MM.1S (cell line): Measurements from ENCODE around the gene DSE.

Experiments used
- DNase-seq: peaks from one replicate; pipeline ENCODE4 v3.0.0-alpha.2; 2015
- H2AFZ ChIP-seq: fragments of 300-600 bp; sonication (generic); 2 replicates; pipeline ENCODE4 v1.6.0; 2016; ENCODE audit warnings: antibody characterized with exemption, low read length
- H3F3A ChIP-seq: fragments of 300-600 bp; sonication (generic); 2 replicates; pipeline ENCODE4 v1.6.1; 2016; ENCODE audit warnings: mild to moderate bottlenecking, antibody characterized with exemption, low read length, moderate library complexity, mixed read lengths; ENCODE audit not compliant: insufficient read depth
- H3K27ac ChIP-seq: fragments of 300-600 bp; sonication (generic); 2 replicates; pipeline ENCODE4 v1.5.1; 2016; ENCODE audit warnings: mild to moderate bottlenecking, low read length
- H3K27me3 ChIP-seq: fragments of 300-600 bp; sonication (generic); replicated peaks from 2 replicates; pipeline ENCODE4 v1.6.0; 2016; ENCODE audit warnings: low read length; ENCODE audit not compliant: insufficient read depth
- H3K36me3 ChIP-seq: fragments of 300-600 bp; sonication (generic); replicated peaks from 2 replicates; pipeline ENCODE4 v1.6.1; 2016; ENCODE audit warnings: mild to moderate bottlenecking, low read length, mixed read lengths; ENCODE audit not compliant: insufficient read depth
- H3K4me1 ChIP-seq: fragments of 300-600 bp; sonication (generic); 2 replicates; pipeline ENCODE4 v1.6.1; 2016; ENCODE audit warnings: low read length, mixed read lengths
- H3K4me2 ChIP-seq: fragments of 300-600 bp; sonication (generic); 2 replicates; pipeline ENCODE4 v1.6.0; 2016; ENCODE audit warnings: low read depth, low read length
- H3K4me3 ChIP-seq: fragments of 300-600 bp; sonication (generic); 2 replicates; pipeline ENCODE4 v1.5.1; 2016; ENCODE audit warnings: low read length, mixed read lengths
- H3K79me2 ChIP-seq: fragments of 300-600 bp; sonication (generic); 2 replicates; pipeline ENCODE4 v1.6.1; 2016; ENCODE audit warnings: mixed run types, low read length, mixed read lengths
- H3K9ac ChIP-seq: fragments of 300-600 bp; sonication (generic); 2 replicates; pipeline ENCODE4 v1.6.1; 2016; ENCODE audit warnings: low read length, mixed read lengths
- H3K9me2 ChIP-seq: fragments of 300-600 bp; sonication (generic); replicated peaks from 2 replicates; pipeline ENCODE4 v1.6.1; 2016; ENCODE audit warnings: mild to moderate bottlenecking, low read length, mixed read lengths; ENCODE audit not compliant: insufficient read depth
- H3K9me3 ChIP-seq: fragments of 300-600 bp; sonication (generic); replicated peaks from 2 replicates; pipeline ENCODE4 v1.6.1; 2016; ENCODE audit warnings: mild to moderate bottlenecking, low read length, mixed read lengths; ENCODE audit not compliant: insufficient read depth
- H4K20me1 ChIP-seq: fragments of 300-600 bp; sonication (generic); 2 replicates; pipeline ENCODE4 v1.6.1; 2016; ENCODE audit warnings: mild to moderate bottlenecking, low read length, moderate library complexity, mixed read lengths; ENCODE audit not compliant: insufficient read depth
- CTCF ChIP-seq: fragments of 300-600 bp; sonication (generic); IDR thresholded peaks from 2 replicates; pipeline ENCODE4 v1.5.1; 2016; ENCODE audit warnings: antibody characterized with exemption, low read length, mixed read lengths
- EZH2 ChIP-seq: fragments of 300-600 bp; sonication (generic); optimal IDR thresholded peaks from 2 replicates; pipeline ENCODE3; 2017; ENCODE audit warnings: low read depth, mild to moderate bottlenecking, antibody characterized with exemption, low read length, mixed read lengths
- EZH2phosphoT487 ChIP-seq: fragments of 300-600 bp; sonication (generic); IDR thresholded peaks from 2 replicates; pipeline ENCODE4 v1.6.1; 2018; ENCODE audit warnings: antibody characterized with exemption, low read length

DSE gene

DNA sequence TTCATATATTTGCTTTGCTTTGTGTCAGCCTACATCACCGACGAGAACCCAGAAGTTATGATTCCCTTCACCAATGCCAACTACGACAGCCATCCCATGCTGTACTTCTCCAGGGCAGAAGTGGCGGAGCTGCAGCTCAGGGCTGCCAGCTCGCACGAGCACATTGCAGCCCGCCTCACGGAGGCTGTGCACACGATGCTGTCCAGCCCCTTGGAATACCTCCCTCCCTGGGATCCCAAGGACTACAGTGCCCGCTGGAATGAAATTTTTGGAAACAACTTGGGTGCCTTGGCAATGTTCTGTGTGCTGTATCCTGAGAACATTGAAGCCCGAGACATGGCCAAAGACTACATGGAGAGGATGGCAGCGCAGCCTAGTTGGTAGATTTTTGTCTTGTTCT lies 28.5 kb downstream of the DSE start:
- Histone ChIP-seq H3F3A (no peaks in the 10 kb centered on the region), H2AFZ (no peak overlapping the region), H3K9me2 (no peaks in the 10 kb centered on the region), H4K20me1 (no peaks in the 10 kb centered on the region), H3K27me3 (no peaks in the 10 kb centered on the region), H3K4me3 (no peak overlapping the region), H3K36me3 (no peaks in the 10 kb centered on the region), H3K4me1 (peaks cover 2% of the 10 kb centered on the region), H3K4me2 (no peak overlapping the region), H3K9ac (no peak overlapping the region), H3K27ac (no peak overlapping the region), H3K79me2 (no peaks in the 10 kb centered on the region), H3K9me3 (no peaks in the 10 kb centered on the region)
- no peak for DNase-seq
- TF ChIP-seq CTCF (no peak), EZH2phosphoT487 (no peak), EZH2 (no peak)

DNA sequence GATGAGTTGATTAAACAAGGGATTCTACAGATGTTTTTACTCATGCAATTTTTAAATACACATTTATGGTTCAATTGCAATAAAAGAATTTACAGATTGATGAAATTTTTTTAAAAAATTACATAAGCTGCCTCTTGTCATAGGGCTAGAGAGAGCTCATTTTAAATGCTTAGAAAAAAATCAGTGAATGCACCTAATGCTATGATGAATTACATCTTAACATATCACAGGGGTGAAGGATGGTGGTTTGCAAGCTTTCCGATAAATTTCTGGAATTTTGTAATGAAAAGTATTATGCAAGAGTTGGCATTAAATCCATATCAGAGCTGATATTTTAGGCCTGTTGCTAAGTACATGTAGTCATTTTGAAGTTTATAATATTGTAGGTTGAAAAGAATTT lies 29.6 kb downstream of the DSE start:
- Histone ChIP-seq H3K36me3 (no peaks in the 10 kb centered on the region), H3K4me1 (peaks cover 8% of the 10 kb centered on the region), H3F3A (peaks cover 10% of the 10 kb centered on the region), H3K9me2 (no peaks in the 10 kb centered on the region), H2AFZ (no peak overlapping the region), H4K20me1 (no peaks in the 10 kb centered on the region), H3K79me2 (no peaks in the 10 kb centered on the region), H3K27ac (no peak overlapping the region), H3K4me2 (no peak overlapping the region), H3K27me3 (no peaks in the 10 kb centered on the region), H3K9me3 (no peaks in the 10 kb centered on the region), H3K4me3 (no peak overlapping the region), H3K9ac (no peak overlapping the region)
- TF ChIP-seq EZH2 (no peak), EZH2phosphoT487 (no peak), CTCF (no peak)
- DNase-seq, result no peak

DNA sequence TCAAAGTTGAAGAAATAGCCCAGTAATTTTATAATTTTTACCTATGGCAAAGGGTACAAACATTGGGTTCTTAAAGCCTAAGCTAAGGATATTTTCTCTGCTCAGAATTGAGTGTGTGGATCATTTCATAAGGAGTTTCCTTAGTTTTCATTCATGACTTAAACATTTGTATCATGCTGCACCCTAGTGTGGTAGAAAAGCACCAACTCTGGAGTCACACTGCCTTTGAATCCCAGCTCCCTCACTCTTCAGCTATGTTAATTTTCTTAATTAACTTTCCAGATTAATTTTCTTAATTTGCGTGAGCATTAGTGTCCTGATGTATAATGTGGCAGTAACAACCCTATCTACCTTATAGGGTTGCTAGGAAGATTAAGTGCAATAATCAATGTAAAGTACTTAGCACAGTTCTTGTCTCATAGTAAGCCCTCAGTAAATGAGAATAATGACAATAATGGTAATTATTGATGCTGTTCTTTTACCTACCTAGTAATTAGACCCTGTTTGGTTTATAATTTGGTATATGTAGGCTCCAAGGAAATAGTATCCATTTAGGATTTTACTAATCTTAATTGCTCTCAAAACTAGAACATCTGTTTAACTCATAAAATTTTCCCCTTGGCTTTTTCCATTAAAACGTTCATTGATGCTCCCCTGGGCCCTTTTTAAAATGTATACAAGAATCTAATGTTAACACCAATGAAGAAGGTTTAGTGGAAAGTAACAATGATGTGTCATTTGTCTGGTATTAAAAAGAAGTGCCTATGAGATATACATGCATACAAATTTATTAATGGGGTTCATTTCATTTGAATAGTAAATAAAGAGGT lies 31.6 kb downstream of the DSE start:
- TF ChIP-seq EZH2phosphoT487 (no peak), EZH2 (no peak)
- no peaks in the 10 kb centered on the region for H3K79me2 ChIP-seq

GRCh38 chr6:116403205-116403604 lies 32.5 kb downstream of the DSE start:
- Histone ChIP-seq H3K4me3 (no peak overlapping the region), H3K27me3 (no peaks in the 10 kb centered on the region), H3K4me1 (peaks cover 18% of the 10 kb centered on the region), H3K4me2 (no peak overlapping the region), H3K9ac (no peak overlapping the region), H4K20me1 (no peaks in the 10 kb centered on the region), H3F3A (peaks cover 19% of the 10 kb centered on the region), H3K79me2 (no peaks in the 10 kb centered on the region), H3K9me2 (no peaks in the 10 kb centered on the region), H3K9me3 (no peaks in the 10 kb centered on the region), H2AFZ (no peak overlapping the region), H3K36me3 (no peaks in the 10 kb centered on the region), H3K27ac (no peak overlapping the region)
- TF ChIP-seq CTCF (no peak), EZH2 (no peak), EZH2phosphoT487 (no peak)
- no peak for DNase-seq

More for the DNA sequence above, 31.6 kb downstream of the DSE start:
- Histone ChIP-seq H3K9me3 (no peaks in the 10 kb centered on the region), H2AFZ (no peak overlapping the region), H3K27ac (no peak overlapping the region), H3K9me2 (no peaks in the 10 kb centered on the region), H3K27me3 (no peaks in the 10 kb centered on the region), H4K20me1 (no peaks in the 10 kb centered on the region), H3F3A (peaks cover 19% of the 10 kb centered on the region), H3K4me1 (peaks cover 18% of the 10 kb centered on the region), H3K36me3 (no peaks in the 10 kb centered on the region), H3K4me2 (no peak overlapping the region), H3K9ac (no peak overlapping the region), H3K4me3 (no peak overlapping the region)
- no peak for DNase-seq
